Measurements from ENCODE around the gene SLC22A2.

The SLC22A2 gene

GRCh38 chr6:160274871-160275510 lies 16.4 kb upstream of the SLC22A2 start:
- no peak overlapping the region for H3K4me3 ChIP-seq (replicated peaks in 1 of 2; ENCODE audit: low read depth in 2 of 2, low read length in 2 of 2)
- no peak for DNase-seq (ENCODE audit: low read depth in 2 of 2)
- TF ChIP-seq CTCF (IDR thresholded peaks at IDR 0.05; ENCODE audit: low read depth, low read length) = no peak

- DNase-seq (ENCODE audit: low read depth in 2 of 2) = no peak
- TF ChIP-seq CTCF (IDR thresholded peaks at IDR 0.05; ENCODE audit: low read depth, low read length) = no peak
- H3K4me3 ChIP-seq (replicated peaks in 1 of 2; ENCODE audit: low read depth in 2 of 2, low read length in 2 of 2) = no peak overlapping the region
These were observed 15.1 kb upstream of the SLC22A2 start for GRCh38 chr6:160273750-160274149.

- no peak for DNase-seq (ENCODE audit: low read depth in 2 of 2)
- TF ChIP-seq CTCF (IDR thresholded peaks at IDR 0.05; ENCODE audit: low read depth, low read length) = no peak
- no peak overlapping the region for H3K4me3 ChIP-seq (replicated peaks in 1 of 2; ENCODE audit: low read depth in 2 of 2, low read length in 2 of 2)
These were observed 14.6 kb upstream of the SLC22A2 start for GRCh38 chr6:160273196-160273595.

GRCh38 chr6:160272707-160273106 lies 14.1 kb upstream of the SLC22A2 start:
- TF ChIP-seq CTCF (IDR thresholded peaks at IDR 0.05; ENCODE audit: low read depth, low read length) = no peak
- DNase-seq (ENCODE audit: low read depth in 2 of 2) = no peak
- H3K4me3 ChIP-seq (replicated peaks in 1 of 2; ENCODE audit: low read depth in 2 of 2, low read length in 2 of 2) = no peak overlapping the region

DNA sequence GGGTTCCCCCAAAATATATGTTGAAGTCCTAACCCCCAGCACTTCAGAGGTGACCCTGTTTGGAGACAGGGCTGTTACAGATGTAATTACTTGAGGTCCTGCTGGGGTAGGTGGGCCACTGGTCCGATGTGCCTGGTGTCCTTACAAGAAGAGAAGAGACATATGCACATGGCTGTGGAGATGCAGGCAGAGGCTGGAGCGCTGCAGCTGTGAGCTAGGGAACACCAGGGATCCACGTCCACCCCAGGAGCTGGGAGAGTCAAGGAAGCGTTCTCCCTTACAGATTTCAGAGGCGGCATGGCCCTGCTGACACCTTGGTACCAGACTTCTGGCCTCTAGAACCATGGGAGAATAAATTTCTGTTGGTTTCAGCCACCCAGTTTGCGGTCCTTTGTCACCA lies 11.7 kb upstream of the SLC22A2 start:
- no peak for TF ChIP-seq CTCF (IDR thresholded peaks at IDR 0.05; ENCODE audit: low read depth, low read length)
- no peak overlapping the region for H3K4me3 ChIP-seq (replicated peaks in 1 of 2; ENCODE audit: low read depth in 2 of 2, low read length in 2 of 2)
- no peak for DNase-seq (ENCODE audit: low read depth in 2 of 2)

GRCh38 chr6:160269771-160270170 lies 11.2 kb upstream of the SLC22A2 start:
- TF ChIP-seq CTCF (IDR thresholded peaks at IDR 0.05; ENCODE audit: low read depth, low read length) = no peak
- DNase-seq (ENCODE audit: low read depth in 2 of 2) = no peak
- no peak overlapping the region for H3K4me3 ChIP-seq (replicated peaks in 1 of 2; ENCODE audit: low read depth in 2 of 2, low read length in 2 of 2)

- DNase-seq (ENCODE audit: low read depth in 2 of 2) = no peak
- H3K4me3 ChIP-seq (replicated peaks in 1 of 2; ENCODE audit: low read depth in 2 of 2, low read length in 2 of 2) = no peak overlapping the region
- no peak for TF ChIP-seq CTCF (IDR thresholded peaks at IDR 0.05; ENCODE audit: low read depth, low read length)
These were observed 10.5 kb upstream of the SLC22A2 start for GRCh38 chr6:160269023-160269521.

Measured in cardiac fibroblast (primary cell).